Stomach (tissue), 9 donors: ENCODE data around the gene COX14. TPM values are rescaled to one million over a fixed set of nuclear protein-coding genes. Genes with fewer than 3 reads are reported as not detected.

ENCODE experiments used
- DNase-seq, 2 donors: peaks; one replicate each; pipeline versions ENCODE4 v3.0.0 to v3.0.0-alpha.2; 2013 to 2019
- H3K27ac ChIP-seq, 5 donors: fragments of 200-600 bp in 4 of 5; sonication (generic) in 4 of 5; one replicate each; pipeline ENCODE4 v1.5.1; 2013 to 2019; ENCODE audit warnings: mild to moderate bottlenecking in 1 of 5, moderate library complexity in 1 of 5
- H3K27me3 ChIP-seq, 3 donors: fragments of 200-600 bp; sonication (generic); one replicate each; pipeline ENCODE4 v1.5.1; 2017 to 2019; ENCODE audit warnings: mixed run types in 1 of 3
- H3K36me3 ChIP-seq, 4 donors: fragments of 200-600 bp; sonication (generic); 1 replicate in 3 of 4; 2 replicates in 1 of 4; pipeline ENCODE4 v1.5.1; 2016 to 2019
- H3K4me1 ChIP-seq, 4 donors: fragments of 200-600 bp; sonication (generic); one replicate each; pipeline ENCODE4 v1.5.1; 2016 to 2019
- H3K4me3 ChIP-seq, 4 donors: fragments of 200-600 bp; sonication (generic) in 3 of 4; one replicate each; pipeline ENCODE4 v1.5.1; 2016 to 2019; ENCODE audit warnings: mild to moderate bottlenecking in 1 of 4
- H3K9me3 ChIP-seq, 4 donors: fragments of 200-600 bp; sonication (generic); one replicate each; pipeline ENCODE4 v1.5.1; 2016 to 2019
- EP300 ChIP-seq: sonication (generic); formaldehyde crosslinking; IDR thresholded peaks from one replicate; pipeline ENCODE4 v1.6.1; 2017; ENCODE audit warnings: antibody characterized with exemption
- POLR2A ChIP-seq, 4 donors: fragments of 450-650 bp; IDR thresholded peaks; one replicate each; pipeline ENCODE4 v1.6.1; 2016; ENCODE audit warnings: antibody characterized with exemption in 4 of 4, control low read depth in 2 of 4, mild to moderate bottlenecking in 1 of 4, moderate library complexity in 1 of 4
- POLR2AphosphoS5 ChIP-seq, 3 donors: sonication (generic); formaldehyde crosslinking; IDR thresholded peaks; one replicate each; pipeline ENCODE4 v1.6.1; 2016; ENCODE audit warnings: antibody characterized with exemption in 3 of 3
- WGBS, 5 donors: extraction: QIAGEN DNeasy Blood & Tissue Kit in 3 of 5; methylation state at CpG; one replicate each; pipeline versions ENCODE4 v1.1.5 to v1.1.7; 2013 to 2018; 5-methylcytosine and 5-hydroxymethylcytosine counted together
- intact Hi-C: fragments of 100-400 bp; cut with DNase I; formaldehyde crosslinking; loops from one replicate; pipeline ENCODE4 v1.15.1; 2023; ENCODE audit warnings: low total_unique reads
- polyA plus RNA-seq, 3 donors: library from polyadenylated mRNA; stranded (reverse); fragments of 200-250 nt; gene quantifications; one replicate each; pipeline ENCODE4 v1.2.3, GENCODE V29; 2013
- total RNA-seq, 5 donors: library from RNA; depleted of rRNA; stranded (reverse); fragments of >200 nt; gene quantifications; one replicate each; pipeline versions ENCODE4 v1.1.0 to v1.2.3, GENCODE V29; 2014 to 2016
- TF ChIP-seq, protein P1 (sequence below), 7 experiments: fragments of 450-650 bp in 4 of 7; fragments of 200-600 bp in 3 of 7; sonication (generic) in 3 of 7; IDR thresholded peaks; one replicate each; pipeline ENCODE4 v1.5.1; 2016 to 2019; ENCODE audit warnings: antibody characterized with exemption in 7 of 7, control low read depth in 2 of 7, mild to moderate bottlenecking in 1 of 7
- donor health status: healthy with polysubstance abuse.
- donor health status: Bipolar disorder and iron deficiency.
- donor health status: healthy.

COX14 gene
- total and polyA plus RNA-seq, 8 donors = 9.8 to 153 (median 77.3) TPM

DNA sequence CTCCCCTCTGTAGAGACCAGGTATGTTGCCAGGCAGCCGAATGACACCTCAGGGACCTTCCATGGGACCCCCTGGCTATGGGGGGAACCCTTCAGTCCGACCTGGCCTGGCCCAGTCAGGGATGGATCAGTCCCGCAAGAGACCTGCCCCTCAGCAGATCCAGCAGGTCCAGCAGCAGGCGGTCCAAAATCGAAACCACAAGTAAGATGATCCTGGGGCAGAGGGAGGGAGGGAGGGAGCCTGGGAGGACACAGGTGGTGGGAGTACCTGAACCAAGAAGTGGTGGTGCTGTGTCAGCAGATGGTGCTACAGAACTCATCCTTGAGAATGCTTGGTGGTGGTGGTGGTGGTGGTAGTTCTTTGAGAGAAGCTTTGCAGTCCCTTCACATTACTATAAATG is 25.9 kb upstream of the COX14 start:
- DNase-seq = no peak
- Histone ChIP-seq H3K27me3 (no peaks in the 10 kb centered on the region), H3K4me3 (peak overlapping the region in 3 of 4 donors; percentile 91 to 98 (median 96)), H3K27ac (peak overlapping the region in 4 of 5 donors; percentile 96 to 98 (median 97)), H3K36me3 (peaks cover 37 to 50% (median 48%) of the 10 kb centered on the region in 4 donors), H3K9me3 (no peaks in the 10 kb centered on the region), H3K4me1 (peaks cover 14 to 44% (median 26%) of the 10 kb centered on the region in 4 donors)
- TF ChIP-seq EP300 (no peak), POLR2A (IDR thresholded peaks at IDR 0.05) (no peak), POLR2AphosphoS5 (IDR thresholded peaks at IDR 0.05) (no peak)
- TF ChIP-seq, protein P1, sequence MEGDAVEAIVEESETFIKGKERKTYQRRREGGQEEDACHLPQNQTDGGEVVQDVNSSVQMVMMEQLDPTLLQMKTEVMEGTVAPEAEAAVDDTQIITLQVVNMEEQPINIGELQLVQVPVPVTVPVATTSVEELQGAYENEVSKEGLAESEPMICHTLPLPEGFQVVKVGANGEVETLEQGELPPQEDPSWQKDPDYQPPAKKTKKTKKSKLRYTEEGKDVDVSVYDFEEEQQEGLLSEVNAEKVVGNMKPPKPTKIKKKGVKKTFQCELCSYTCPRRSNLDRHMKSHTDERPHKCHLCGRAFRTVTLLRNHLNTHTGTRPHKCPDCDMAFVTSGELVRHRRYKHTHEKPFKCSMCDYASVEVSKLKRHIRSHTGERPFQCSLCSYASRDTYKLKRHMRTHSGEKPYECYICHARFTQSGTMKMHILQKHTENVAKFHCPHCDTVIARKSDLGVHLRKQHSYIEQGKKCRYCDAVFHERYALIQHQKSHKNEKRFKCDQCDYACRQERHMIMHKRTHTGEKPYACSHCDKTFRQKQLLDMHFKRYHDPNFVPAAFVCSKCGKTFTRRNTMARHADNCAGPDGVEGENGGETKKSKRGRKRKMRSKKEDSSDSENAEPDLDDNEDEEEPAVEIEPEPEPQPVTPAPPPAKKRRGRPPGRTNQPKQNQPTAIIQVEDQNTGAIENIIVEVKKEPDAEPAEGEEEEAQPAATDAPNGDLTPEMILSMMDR (IDR thresholded peaks at IDR 0.05) = no peak
- WGBS, 5 donors = 51 to 66% (median 55%) methylated on average over 1 to 5 of the region's 5 CpGs
- intact Hi-C loops = no loop called here

DNA sequence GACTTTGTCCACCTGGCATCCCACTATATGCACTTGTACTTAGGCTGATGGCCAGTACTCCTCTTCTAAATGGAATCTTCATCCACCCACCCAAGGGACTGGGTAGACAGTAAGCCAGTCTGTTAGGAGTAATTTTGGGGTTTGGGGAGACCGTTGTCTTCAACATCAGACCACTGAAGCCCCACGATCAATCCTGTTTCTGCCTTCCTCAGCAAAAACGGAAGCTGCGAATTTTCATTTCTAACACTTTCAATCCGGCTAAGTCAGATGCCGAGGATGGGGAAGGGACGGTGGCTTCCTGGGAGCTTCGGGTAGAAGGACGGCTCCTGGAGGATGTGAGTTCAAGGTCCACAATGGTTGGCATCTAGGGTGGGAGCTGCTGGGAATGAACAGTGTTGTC is 24.9 kb upstream of the COX14 start:
- intact Hi-C loops = no loop called here
- H3K4me1 ChIP-seq = peaks cover 14 to 44% (median 26%) of the 10 kb centered on the region in 4 donors
- TF ChIP-seq, protein P1 (IDR thresholded peaks at IDR 0.05) = no peak
- no peak for TF ChIP-seq POLR2AphosphoS5 (IDR thresholded peaks at IDR 0.05)
- no peak for TF ChIP-seq POLR2A (IDR thresholded peaks at IDR 0.05)
- no peak for TF ChIP-seq EP300
- H3K36me3 ChIP-seq = peaks cover 45 to 60% (median 58%) of the 10 kb centered on the region in 4 donors
- H3K4me3 ChIP-seq = no peak overlapping the region
- no peaks in the 10 kb centered on the region for H3K27me3 ChIP-seq
- WGBS, 5 donors = 79 to 89% (median 84%) methylated on average over 9 of the region's 9 CpGs
- DNase-seq = no peak
- H3K27ac ChIP-seq = no peak overlapping the region
- H3K9me3 ChIP-seq = no peaks in the 10 kb centered on the region

DNA sequence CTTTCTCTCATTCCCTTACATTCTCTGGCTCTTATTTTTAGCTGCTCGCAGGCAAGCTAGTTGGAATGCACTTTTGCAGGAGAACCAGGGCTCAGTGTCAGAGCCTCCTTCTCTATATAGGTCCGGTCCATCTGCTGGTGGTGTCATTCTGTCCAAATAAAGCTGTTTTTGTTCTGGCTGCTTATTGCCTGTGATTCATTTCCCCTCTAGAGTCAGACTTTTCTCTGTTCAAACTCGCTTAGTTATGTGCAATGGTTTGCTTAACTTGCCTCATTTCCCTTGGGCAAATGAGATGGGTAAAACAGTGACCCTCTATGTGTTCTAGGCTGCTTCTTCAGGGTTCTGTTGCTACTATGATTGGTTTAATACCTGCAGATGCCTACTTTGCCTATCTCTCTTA is 24.0 kb upstream of the COX14 start:
- 65 to 79% (median 74%) methylated on average over 3 of the region's 3 CpGs for WGBS, 5 donors
- Histone ChIP-seq H3K27ac (no peak overlapping the region), H3K36me3 (peaks cover 54 to 69% (median 66%) of the 10 kb centered on the region in 4 donors), H3K27me3 (no peaks in the 10 kb centered on the region), H3K4me3 (no peak overlapping the region), H3K4me1 (peaks cover 14 to 44% (median 26%) of the 10 kb centered on the region in 4 donors), H3K9me3 (no peaks in the 10 kb centered on the region)
- intact Hi-C loops = no loop called here
- TF ChIP-seq POLR2A (IDR thresholded peaks at IDR 0.05) (no peak), POLR2AphosphoS5 (IDR thresholded peaks at IDR 0.05) (no peak), EP300 (no peak)
- TF ChIP-seq, protein P1 (IDR thresholded peaks at IDR 0.05) = no peak
- DNase-seq = no peak

DNA sequence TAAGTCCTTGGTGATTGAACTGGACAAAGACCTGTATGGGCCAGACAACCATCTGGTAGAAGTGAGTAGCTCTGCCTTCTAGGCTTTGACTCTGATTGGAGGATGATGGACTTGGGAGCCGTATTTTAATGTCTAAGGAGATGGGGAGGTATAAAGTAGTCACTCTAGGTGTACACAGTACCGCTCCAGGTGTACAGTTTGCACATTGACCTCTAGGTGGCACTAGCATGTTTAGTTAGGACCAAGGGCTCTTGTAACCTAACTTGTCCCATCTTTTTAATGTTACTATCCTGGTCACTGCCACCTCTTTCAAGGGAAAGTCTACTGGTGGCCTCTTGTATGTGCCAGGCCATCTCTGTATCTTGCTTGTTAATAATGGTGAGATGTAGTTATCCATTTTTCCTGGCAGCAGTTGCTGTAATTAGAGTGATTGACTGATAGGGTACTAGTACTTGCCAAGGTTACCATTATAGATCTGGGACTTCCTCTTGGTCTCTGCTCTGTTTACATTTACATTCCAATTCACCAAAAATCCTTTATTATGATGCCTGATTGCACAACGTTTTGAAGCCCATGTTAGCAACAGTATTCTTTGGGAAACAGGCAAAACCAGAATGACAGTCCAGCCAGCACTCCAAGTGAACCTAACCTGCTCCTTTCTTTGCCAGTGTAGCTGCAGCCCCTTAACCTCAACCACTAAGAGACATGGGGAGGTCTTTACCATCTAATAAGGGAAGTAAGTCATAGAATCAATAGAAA is 23.3 kb upstream of the COX14 start:
- WGBS, 5 donors = 6 to 25% (median 15%) methylated on average over 3 of the region's 3 CpGs
- Histone ChIP-seq H3K4me3 (no peak overlapping the region), H3K36me3 (peaks cover 61 to 76% (median 74%) of the 10 kb centered on the region in 4 donors), H3K4me1 (peaks cover 14 to 44% (median 26%) of the 10 kb centered on the region in 4 donors), H3K27me3 (no peaks in the 10 kb centered on the region), H3K9me3 (no peaks in the 10 kb centered on the region), H3K27ac (no peak overlapping the region)
- TF ChIP-seq POLR2A (IDR thresholded peaks at IDR 0.05) (no peak), EP300 (no peak), POLR2AphosphoS5 (IDR thresholded peaks at IDR 0.05) (no peak)
- TF ChIP-seq, protein P1 (IDR thresholded peaks at IDR 0.05) = peak in 5 of 7 experiments; percentile 20 to 80 (median 67)
- peak; percentile 68 to 83 for DNase-seq
- intact Hi-C loops = no loop called here
